ENCODE measurements around the gene HSBP1L1. TPM values are rescaled to one million over a fixed set of nuclear protein-coding genes. Genes with fewer than 3 reads are reported as not detected.

The HSBP1L1 gene
- total RNA-seq (2014; rRNA removed; shearing (Covaris generic)), result not detected in 2 replicates

DNA sequence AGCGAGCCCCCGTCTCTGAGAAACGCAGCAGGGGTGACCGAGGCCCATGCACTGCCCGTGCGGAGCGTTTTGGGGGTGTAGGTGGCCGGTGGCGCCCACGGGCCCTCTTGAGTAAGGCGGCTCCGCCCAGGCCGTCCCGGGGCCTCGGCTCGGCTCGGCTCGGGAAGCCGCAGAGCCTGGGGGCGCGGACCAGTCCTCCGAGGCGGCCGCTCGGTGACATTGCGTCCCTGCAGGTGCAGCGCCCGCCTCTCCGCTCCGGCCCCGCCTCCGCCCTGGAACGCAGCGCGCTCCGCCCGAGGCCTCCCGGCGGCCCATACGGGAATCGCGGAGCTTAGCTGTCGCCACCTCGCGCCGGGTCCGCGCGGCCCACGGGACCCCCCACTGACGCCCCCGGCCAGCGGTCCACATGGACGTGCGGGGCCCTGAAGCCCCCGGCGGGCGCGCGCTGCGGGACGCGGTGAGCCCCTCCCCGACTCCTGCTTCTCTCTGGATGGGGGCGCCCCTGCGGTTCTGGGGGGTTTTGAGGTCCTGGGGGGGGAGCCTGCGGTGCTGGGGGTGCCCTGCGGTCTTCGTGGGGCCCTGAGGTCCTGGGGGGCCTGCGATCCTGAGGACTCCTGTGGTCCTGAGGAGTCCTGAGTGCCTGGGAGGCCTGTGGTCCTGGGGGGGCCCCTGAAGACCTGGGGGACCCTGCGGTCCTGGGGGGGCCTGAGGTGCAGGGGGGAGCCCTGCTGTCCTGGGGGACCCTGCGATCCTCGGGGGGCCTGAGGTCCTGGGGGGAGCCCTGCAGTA, at the start of gene HSBP1L1:
Gene HSBP1L1, plus strand, starts transcription at position 314 of the 789 bp plus-strand sequence. Its CDS starts 93 bp downstream, at position 407.

DNA sequence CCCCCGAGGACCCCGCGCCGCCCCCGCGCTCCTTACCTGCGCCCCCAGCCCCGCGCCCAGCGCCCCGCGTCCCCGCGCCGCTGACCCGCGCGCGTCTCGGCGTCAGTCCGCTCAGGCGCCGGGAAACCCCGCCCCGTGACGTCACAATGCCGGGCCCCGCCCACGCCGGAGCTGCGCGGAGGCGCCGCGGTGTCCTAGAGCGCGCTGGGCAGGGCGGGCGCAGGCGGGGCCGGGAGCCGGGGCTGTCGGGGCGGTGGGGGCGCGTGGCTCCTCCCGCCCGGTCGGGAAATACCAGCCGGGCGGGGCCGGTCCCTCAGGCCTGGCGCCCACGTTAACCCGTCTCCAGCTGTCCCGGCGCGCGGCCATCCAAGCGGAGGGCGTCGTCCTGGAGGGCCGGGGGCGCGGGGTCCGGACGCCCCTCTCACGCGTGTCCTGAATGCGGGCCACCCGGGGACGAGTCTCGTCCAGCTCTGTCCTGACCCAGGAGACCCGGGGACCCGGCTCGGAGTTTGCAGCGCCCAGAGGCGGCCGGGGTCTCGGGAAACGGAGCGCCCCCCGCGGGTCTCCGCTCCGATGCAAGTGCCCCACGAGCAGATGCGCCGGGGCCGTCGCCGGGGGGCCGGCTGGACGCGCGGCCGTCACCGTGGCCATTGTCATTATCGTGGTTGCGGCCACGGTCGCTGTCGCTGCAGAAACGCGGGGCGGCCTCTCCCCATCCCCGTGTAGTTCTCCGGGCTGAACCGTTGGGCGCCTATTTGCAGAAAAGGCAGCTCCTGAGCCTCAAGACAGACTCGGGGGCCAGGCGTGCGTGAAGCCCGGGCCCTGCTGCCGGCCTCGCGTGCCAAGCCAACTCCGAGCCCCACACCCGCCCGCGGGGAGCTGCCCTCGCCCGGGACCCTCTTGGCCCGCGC, 12.6 kb upstream of the HSBP1L1 start, which contains the start of gene SLC66A2:
Gene SLC66A2, minus strand, starts transcription at position 109 of the 911 bp plus-strand sequence. CDS start 727 bp downstream, outside the sequence.

DNA sequence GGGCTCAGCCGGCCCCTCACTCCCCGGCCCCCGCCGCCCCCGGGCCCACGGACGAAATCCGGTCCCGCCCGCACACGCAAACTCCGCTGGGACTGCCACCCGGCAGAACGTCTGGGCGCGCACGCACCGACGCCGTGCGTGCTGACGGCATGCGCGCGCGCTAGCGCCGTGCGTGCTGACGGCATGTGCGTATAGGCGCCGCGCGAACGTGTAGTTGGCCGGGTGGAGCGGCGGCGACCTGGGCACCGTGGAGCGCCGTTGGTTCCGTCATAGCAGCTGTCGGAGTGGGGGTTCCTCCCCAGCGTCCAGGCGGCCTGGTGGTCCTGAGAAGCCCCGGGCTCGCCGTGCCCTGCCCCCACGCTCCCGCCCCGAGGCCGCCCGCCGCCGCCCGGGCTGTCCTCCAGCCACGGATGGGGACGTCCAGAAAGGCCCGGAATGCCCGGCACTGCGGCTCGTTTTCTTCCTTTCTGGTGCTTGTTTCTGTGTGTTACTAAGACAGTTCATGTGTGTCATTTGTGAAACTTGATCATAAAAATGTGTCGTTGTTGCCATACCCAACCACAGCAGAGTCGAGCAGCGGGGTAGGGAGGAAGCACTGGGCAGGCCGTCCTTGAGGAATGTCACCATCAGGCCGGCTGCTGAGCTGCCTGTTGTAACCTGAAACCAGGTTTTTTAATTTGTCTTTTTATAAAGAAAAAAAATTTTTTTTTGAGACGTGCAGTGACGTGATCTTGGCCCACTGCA, 24.2 kb downstream of the HSBP1L1 start, which contains the start of gene TXNL4A:
Gene TXNL4A, minus strand, starts transcription at position 113 of the 744 bp plus-strand sequence. CDS start 171 bp downstream, outside the sequence.

Other genes with a start within 250 kb of the HSBP1L1 start
- not detected in 2 replicates for gene KCNG2, start 166.7 kb upstream of the HSBP1L1 start, total RNA-seq (2014; rRNA removed; shearing (Covaris generic))
- 16.9 and 18.4 TPM in 2 replicates for gene SLC66A2, start 13.0 kb upstream of the HSBP1L1 start, total RNA-seq (2014; rRNA removed; shearing (Covaris generic))
- 68.0 and 75.9 TPM in 2 replicates for gene TXNL4A, start 23.9 kb downstream of the HSBP1L1 start, total RNA-seq (2014; rRNA removed; shearing (Covaris generic))
- 35.0 and 42.6 TPM in 2 replicates for gene RBFA, start 69.8 kb downstream of the HSBP1L1 start, total RNA-seq (2014; rRNA removed; shearing (Covaris generic))
- 17.5 and 18.7 TPM in 2 replicates for gene ADNP2, start 144.6 kb downstream of the HSBP1L1 start, total RNA-seq (2014; rRNA removed; shearing (Covaris generic))

Measured in A375 (cell line).